ENCODE measurements around the gene PUDP. TPM values are rescaled to one million over a fixed set of nuclear protein-coding genes. Genes with fewer than 3 reads are reported as not detected.
"Not testable (repeated sequence)": the region's sequence is repeated elsewhere in the genome, so short reads cannot be mapped to it uniquely, and the experiment has no call there.

Gene PUDP
- 10 to 100 TPM; 23.5 to 26.7 (median 24.2) TPM for polyA plus RNA-seq (ENCODE audit: insufficient read length in 3 of 3)

DNA sequence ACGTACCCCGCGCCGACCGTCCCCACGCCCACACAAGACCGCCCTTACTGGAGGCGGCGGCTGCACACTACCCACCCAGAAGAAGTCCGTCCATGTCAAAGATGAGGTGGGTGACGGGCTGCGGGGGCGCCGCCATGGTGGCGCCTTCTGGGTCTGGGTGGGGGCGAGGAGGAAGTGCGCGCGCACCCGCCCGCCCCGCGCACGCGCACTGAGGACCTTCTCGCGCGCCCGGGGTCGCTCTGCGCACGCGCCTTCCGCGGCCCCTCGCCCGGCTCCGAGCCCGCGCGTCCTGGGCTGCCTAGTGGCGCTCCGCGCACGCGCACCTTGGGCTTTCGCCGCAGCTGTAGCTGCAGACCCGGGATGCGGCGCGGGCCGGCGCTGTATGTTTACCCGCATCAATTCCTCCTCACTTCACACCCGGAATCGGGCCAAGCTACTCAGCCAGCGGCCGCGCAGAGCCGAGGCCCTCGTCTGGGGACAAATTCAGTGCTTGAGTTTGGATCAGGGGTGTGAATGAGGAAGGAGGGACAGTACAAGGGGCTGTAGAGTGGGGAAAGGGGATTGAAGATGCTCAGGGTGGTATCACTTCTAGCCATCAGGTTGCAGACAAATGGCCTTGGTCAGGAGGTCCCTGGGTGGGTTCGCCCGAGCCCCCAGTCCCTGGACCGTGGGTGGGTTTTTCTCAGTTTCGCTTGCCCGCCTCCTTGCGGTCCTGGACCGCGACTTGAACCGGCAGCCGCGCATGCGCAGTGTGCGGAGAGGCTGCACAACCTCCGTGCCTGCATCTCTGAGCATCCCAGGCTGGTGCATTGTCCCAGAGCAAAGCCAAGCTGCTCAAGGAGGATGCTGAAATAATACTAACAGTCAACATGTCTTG lies at the start of gene PUDP:
Gene PUDP, minus strand, starts transcription at position 176 of the 877 bp plus-strand sequence. Its CDS starts 40 bp downstream, at position 136.
- DNase-seq (ENCODE audit: low read depth in 3 of 3, low spot score in 2 of 3): peak; percentile 33 to 66 (median 57)

DNA sequence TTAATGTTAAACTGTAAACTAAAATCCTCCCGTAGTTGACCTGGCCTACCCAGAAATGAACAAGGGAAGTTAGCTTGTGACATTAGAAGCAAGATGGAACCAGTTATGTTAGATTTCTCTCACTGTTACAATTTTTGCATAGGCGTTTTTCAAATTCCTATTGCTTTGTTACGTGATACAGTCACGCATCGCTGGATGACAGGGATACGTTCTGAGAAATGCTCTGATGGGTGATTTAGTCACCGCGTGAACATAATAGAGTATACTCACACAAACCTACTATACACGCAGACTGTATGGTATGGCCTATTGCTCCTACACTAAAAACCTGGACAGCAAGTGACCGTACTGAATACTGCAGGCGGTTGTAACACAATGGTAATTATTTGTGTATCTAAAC lies 46.7 kb upstream of the PUDP start:
- no peak for DNase-seq (ENCODE audit: low read depth in 3 of 3, low spot score in 2 of 3)

DNA sequence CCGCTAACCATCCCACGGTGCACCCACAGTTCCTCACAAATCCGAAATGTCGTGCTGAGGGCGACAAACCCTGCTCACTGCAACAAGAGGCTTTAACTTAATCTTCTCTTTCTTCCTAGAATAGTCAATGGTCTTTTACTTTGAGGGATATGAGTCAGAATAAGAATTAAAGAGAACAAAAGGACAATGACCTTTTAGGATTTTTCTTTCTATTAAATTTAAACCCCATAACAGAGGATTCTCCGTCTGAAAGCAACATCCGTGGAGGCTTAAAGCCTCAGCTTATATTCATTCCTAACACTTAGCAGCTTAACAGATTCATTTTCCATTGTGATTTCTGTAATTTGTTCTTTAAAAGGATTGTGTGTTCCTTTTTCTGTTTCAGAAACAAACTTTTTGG lies 44.9 kb upstream of the PUDP start:
- no peak for DNase-seq (ENCODE audit: low read depth in 3 of 3, low spot score in 2 of 3)

DNA sequence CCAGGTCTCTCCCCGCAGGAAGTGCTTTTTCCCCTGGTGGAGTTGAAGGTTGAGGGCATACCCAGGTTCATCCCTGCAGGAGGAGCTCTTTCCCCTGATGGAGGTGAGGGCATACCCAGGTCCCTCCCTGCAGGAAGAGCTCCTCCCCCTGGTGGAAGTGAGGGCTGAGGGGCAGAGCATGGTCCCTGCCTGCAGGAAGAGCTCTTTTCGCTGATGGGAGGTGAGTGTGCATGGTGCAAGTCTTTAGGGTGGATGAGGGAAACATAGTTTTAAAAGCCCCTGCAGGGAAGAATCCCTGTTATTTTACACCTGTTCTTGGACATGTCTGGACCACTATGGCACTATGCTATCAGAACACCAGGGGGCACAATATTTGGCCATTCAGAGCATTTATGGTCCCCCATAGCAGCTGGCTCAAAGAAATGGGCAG lies 43.7 kb upstream of the PUDP start:
- no peak for DNase-seq (ENCODE audit: low read depth in 3 of 3, low spot score in 2 of 3)

DNA sequence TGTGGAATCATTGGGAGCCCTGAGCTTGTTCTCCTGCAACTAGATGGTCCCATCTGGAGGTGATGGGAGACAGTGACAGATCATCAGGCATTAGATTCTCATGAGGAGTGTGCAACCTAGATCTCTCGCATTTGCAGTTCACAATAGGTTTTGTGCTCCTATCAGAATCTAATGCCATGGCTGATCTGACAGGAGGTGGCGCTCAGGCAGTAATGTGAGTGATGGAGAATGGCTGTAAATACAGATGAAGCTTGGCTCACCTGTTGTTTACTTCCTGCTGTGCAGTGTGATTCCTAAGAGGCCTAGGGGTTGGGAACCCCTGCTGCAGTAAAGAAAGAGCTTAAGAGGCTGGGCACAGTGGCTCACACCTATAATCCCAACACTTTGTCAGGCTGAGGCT lies 42.2 kb upstream of the PUDP start:
- no peak for DNase-seq (ENCODE audit: low read depth in 3 of 3, low spot score in 2 of 3)

DNA sequence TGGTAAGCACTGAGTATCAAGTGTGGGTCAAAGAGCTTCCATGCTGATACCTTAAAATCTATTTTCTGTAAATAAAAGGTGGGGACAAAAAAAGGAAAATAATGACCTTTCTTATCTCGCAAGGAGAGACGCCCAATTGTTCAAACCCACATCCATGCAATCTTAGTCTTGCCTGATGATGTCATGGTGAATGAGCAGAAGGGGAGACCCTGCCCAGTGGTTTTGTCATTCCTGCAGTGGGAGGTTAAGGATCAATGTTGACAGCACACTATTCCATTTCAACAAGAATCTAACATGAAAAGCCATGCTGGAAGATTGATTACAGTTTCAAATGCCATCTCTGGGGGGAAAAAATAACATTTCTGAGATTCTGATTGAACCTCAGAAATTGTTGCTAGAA lies 40.7 kb upstream of the PUDP start:
- no peak for DNase-seq (ENCODE audit: low read depth in 3 of 3, low spot score in 2 of 3)

DNA sequence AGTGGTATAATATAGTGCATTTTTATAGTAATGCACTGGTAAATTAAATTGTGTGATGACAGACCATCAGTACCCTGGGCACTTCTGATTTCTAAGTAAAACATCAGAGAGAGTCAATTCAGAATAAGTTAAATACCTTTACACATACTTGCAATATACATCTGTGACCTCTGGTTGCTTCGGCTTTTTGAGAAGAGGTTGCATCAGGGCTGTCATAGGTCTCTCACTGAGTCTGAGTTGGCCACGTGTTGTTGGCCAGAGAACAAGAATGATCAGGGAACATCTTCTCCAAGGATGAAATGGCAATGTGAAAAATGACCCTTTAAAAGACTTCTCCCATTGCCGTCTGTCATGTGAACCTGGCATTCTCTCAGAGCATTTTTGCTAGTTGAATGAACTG lies 36.9 kb upstream of the PUDP start:
- no peak for DNase-seq (ENCODE audit: low read depth in 3 of 3, low spot score in 2 of 3)

DNA sequence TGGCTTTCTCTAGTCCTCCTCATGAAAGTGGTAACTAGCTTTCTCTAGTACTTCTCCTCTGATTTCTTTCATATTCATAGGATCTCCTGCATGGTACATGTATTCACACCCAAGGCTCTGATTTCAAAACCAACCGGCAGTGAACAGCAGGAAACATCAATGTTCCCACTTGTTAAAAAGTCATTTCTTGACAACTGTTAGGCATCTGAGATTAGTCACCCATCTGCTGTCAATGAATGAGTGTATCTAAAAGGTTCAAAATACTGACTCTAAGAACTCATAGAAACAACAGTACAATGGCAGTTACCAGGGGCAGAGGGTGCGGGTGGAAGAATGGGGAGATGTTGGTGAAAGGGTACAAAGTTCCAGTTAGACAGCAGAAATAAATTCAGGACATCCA lies 31.5 kb upstream of the PUDP start:
- DNase-seq (ENCODE audit: low read depth in 3 of 3, low spot score in 2 of 3): no peak

DNA sequence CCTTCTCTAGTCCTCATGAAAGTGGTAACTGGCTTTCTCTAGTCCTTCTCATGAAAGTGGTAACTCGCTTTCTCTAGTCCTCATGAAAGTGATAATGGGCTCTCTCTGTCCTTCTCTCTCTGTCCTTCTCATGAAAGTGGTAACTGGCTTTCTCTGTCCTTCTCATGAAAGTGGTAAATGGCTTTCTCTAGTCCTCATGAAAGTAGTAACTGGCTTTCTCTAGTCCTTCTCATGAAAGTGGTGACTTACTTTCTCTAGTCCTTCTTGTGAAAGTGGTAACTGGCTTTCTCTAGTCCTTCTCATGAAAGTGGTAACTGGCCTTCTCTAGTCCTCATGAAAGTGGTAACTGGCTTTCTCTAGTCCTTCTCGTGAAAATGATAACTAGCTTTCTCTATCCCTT lies 30.9 kb upstream of the PUDP start:
- not testable (repeated sequence) for DNase-seq (ENCODE audit: low read depth in 3 of 3, low spot score in 2 of 3)

DNA sequence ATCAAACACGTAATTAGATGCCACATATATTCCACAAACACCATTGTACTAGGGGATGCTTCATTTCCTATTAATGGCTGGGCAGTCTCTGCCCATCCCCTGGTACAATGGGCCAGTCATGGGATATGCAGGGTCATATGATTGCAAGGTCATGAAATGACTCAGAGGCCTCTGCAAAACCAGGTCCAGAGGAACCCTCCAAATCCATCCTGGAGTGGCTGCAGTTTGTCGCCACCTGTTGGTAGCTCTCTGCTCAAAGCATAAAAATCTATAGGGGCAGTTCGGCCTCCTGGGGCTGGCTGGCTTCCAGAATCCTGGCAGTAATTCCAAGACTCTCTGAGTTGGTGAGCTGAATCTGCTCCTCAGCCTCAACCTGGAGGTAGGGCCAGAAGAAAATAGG lies 22.9 kb upstream of the PUDP start:
- no peak for DNase-seq (ENCODE audit: low read depth in 3 of 3, low spot score in 2 of 3)

DNA sequence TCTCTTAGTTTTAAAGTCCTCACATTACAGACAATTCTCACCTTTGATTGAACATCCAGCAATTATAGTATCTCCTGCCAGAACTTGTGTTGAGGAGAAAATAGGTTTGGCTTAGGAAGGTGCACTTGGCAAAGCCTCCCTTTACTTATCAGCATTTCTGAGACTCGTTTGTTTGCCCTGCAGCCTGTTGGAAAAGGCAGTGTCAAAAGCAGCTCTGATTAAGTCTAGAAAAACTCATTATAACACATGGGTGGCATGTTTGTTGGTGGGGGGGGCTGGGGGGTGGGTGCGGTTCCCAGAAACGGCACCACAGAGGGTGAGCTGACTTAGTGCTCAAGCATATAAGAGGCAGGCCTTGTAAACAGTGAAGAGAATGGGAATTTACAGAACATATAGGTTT lies 21.7 kb upstream of the PUDP start:
- DNase-seq (ENCODE audit: low read depth in 3 of 3, low spot score in 2 of 3): no peak

DNA sequence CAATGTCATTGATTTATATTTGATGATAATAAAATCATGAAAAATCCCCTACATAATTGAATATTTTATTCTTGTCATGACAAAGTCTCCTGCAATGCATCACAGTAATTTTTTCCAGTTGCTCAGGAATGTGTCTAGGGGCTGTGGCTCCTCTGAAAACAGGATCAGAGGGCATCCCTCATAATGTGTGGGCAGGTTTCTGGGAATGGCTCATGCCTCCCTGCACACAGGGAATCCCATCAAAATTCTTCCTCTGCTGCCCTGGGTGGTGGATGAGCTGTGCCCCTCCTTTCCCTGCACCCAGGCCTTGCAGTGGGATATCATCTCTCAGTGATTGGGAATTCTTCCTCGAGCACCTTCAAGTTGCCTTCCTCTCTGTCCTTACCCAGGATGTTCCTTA lies 20.4 kb upstream of the PUDP start:
- DNase-seq (ENCODE audit: low read depth in 3 of 3, low spot score in 2 of 3): no peak

DNA sequence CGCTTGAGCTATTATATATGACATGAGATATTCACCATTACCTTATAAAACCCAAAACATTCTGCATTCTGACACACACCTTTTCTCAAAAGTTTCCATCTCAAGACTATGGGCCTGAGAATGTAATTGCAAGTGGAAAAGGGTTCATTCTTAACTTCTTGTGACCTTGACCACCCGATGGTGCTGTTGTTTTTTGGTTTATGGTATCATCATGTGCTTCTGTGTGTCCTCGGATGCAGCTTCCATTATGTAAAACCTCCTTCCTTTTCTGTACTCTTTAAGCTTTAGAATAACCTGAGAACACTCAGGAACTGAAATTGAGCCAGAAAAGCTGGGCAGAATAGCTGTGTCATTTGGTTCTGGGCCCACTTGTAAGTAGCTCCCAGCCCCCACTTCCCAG lies 16.2 kb upstream of the PUDP start:
- no peak for DNase-seq (ENCODE audit: low read depth in 3 of 3, low spot score in 2 of 3)

DNA sequence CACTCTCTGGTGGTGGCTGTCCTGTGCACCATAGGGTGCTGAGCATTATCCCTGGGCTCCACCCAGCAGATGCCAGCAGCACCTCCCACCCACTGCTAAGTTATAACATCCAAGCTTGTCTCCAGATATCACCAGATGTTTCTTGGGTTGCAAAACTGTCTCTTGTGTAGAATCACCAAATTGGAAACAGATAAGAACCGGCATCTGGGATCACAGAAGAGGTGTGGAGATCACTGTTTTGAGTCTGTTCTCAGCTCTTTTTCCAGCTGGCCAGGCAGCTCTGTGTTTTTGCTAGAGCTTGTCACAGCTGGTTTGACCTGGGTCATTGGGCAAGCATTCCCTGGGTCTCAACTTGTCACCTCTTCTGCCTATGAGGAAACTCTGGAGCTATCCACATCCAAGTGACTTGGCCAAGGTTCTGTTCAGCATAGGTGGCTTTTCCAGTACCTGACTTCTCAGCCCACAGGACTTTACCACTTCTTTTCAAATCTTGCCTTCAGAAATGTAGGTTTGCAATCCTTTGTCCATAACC lies 15.3 kb upstream of the PUDP start:
- no peak for DNase-seq (ENCODE audit: low read depth in 3 of 3, low spot score in 2 of 3)

DNA sequence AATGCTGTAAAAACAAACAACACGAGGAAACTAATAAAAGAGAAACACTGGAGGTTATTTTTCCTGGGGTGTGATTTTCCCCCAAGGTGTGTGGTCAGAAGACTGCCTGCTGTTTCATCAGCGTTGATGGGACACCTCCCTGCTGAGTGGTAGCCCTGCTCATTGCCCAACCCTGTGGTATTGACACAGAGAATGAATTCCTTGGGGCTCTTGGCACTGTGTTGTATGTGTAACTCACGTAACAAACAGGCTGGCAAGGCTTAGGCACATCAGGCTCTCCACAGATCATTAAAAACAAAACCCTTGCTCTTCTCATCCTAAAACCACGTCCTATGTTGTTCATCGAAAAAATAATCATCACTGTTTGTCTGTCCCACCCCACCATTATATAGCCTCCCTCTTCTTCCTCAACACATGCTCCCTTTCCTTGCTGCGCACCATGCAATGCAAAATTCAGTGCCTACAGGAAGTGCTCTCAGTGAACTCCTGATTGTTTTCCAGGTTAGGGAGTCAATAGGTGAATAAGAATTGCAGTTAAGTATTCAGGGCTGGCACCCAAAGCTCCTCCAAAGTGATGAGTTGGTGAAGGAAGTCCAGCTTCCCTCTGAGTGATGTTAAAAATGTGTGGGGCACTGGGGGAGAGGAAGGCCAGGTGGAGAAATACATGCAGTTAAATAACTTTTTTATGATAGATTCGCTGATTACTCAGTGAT lies 11.4 kb upstream of the PUDP start:
- DNase-seq (ENCODE audit: low read depth in 3 of 3, low spot score in 2 of 3): no peak

DNA sequence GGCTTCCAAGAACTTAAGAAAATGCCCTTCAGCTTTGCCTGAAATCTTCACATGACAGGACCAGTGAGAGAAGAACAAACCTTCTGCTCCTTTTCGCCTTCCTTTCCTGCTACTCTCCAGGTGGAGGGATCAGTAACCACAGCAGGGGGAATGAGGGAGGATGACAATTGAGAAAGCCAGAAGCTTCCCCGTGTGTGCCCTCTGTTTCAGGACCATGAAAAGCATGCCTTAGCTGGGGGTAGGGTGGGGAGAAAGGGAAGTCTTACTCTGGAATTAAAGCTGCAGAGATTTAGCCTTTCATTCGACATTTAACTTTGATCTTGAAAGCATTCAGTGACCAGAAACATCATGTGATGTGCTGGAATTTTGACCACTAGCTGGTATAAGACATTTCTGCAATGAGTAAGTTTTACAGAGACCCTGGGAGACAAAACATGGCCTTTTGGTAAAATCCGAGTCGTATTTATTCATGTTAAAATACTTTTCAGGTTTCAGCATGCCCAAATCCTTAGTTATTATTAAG lies 10.6 kb upstream of the PUDP start:
- no peak for DNase-seq (ENCODE audit: low read depth in 3 of 3, low spot score in 2 of 3)

DNA sequence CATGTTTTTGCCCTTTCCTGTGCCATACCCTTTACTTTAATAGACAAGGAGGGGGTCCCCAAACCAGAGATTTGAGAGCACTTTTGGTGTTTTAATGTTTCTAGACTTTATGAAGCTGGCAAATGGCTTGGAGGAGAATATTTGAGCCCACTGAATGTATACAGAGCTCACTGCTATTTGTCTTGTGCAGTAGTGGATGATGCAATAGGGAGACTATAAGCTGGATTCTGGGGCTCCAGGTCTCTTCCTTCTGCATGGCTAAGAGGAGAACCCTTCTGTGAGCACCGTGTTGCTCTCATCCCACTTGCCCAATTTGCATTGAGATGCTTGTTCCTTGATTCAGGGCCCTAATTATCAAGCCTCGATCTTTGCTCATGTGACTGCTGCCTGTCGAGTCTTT lies 8.9 kb upstream of the PUDP start:
- DNase-seq (ENCODE audit: low read depth in 3 of 3, low spot score in 2 of 3): no peak

DNA sequence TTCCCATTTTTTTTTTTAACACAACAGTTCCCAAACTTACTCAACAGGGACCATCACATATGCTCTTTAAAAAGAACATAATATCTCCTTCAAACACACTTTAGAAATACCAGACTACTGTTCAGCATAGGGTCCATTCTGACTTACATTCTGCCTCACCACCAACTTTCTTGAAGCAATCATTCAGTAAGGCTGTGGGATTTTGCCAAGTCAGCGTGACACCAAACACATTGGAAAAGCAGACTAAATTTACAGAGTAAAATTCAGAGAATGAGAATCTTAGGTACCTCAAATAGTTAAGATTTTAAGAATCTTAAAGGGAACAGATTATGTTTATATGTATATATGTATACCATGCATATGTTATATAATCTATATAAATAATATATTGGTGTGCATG lies 7.2 kb upstream of the PUDP start:
- no peak for DNase-seq (ENCODE audit: low read depth in 3 of 3, low spot score in 2 of 3)

DNA sequence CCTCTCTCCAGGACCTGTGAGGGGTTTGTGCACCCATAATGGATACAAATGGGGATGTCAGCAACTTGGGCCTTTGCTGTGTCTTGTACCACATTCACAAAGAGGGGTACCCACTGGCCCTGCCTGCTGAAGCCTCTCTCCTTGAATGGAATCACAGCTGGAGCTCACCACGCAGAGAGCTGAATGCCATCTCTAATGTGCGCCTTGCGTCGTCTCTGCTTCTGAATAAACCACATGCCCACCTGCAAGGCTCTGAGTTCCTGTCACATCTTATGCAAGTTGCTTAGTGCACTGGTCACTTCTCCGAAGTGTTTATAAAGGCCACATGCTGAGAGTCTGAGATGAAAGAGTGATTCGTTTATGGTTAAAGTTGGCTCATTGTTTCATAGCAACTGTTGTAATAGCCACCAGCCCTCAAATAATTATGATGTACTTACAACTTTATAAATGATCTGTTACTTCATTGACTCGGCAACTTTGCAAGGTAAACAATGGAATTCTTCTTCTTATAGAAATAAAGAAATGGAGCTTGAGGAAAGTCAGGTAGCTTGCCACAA lies 6.2 kb upstream of the PUDP start:
- DNase-seq (ENCODE audit: low read depth in 3 of 3, low spot score in 2 of 3): no peak

DNA sequence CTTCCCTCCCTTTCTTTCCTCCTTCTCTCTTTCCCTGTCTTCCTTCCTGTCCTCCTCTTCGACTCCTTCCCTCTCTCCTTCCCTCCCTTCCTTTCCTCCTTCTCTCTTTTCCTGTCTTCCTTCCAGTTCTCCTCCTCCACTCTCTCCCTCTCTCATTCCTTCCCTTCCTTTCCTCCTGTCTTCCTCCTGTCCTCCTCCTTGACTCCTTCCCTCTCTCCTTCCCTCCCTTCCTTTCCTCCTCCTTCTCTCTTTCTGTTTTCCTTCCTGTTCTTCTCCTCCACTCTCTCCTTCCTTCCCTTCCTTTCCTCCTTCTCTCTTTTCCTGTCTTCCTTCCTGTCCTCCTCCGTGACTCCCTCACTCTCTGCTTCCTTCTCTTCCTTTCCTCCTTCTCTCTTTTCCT lies 5.3 kb upstream of the PUDP start:
- DNase-seq (ENCODE audit: low read depth in 3 of 3, low spot score in 2 of 3): no peak

DNA sequence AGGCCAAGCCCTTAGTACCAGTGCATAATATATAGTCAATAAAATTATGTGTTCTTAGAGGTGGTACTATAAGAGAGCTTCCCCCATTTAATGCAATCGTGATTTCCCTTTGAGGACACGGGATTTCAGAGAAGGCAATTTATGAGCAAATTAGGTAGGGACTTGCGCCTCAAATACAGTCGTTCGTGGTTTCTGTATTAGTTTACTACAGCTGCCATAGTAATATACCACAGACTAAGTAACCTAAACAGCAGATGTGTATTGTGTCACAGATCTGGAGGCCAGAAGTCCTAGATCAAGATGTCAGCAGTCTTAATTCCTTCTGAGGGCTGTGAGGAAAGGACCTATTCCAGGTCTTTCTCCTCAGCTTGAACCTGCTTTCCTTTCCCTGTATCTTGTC lies 1.5 kb upstream of the PUDP start:
- DNase-seq (ENCODE audit: low read depth in 3 of 3, low spot score in 2 of 3): no peak

Data from right renal cortex interstitium (tissue), 3 donors.